H1 (cell line): ENCODE results near the gene NME4. TPM values are rescaled to one million over a fixed set of nuclear protein-coding genes. Genes with fewer than 3 reads are reported as not detected.

Experiments
- polyA plus RNA-seq, 7 experiments: library from polyadenylated mRNA; depleted of rRNA in 3 of 7; stranded (reverse) in 5 of 7; unstranded in 2 of 7; fragments of >200 nt in 5 of 7; fragments of 200-250 nt in 2 of 7; gene quantifications; 1 replicate in 5 of 7; 2 replicates in 1 of 7; 4 replicates in 1 of 7; pipeline versions ENCODE4 v1.2.1 to v1.2.3, GENCODE V29; 2011 to 2013; ENCODE audit warnings: missing spikeins in 2 of 7, mixed read lengths in 2 of 7
- total RNA-seq: library from RNA; stranded (reverse); fragmentation: NEBNext Ultra II Directional; extraction: Animal tissue kit (Norgen Biotek cat#: 25700); gene quantifications from 2 replicates; pipeline ENCODE4 v1.2.1, GENCODE V29; 2021
- TF ChIP-seq, protein P1 (sequence below), 3 experiments: IDR thresholded peaks; 1 replicate in 2 of 3; 2 replicates in 1 of 3; pipeline versions ENCODE4 v1.5.1 to v1.6.1; 2011; ENCODE audit warnings: low read length in 3 of 3, mild to moderate bottlenecking in 3 of 3, inconsistent platforms in 2 of 3, low read depth in 1 of 3, moderate library complexity in 1 of 3; ENCODE audit not compliant: insufficient read depth in 1 of 3; ENCODE audit errors: control extremely low read depth in 1 of 3

NME4 gene
- total and polyA plus RNA-seq, 2 of the 8 experiments (the other 6 are each of a cell fraction or from before 2014, with no cell fraction given), result 408 to 863 TPM

DNA sequence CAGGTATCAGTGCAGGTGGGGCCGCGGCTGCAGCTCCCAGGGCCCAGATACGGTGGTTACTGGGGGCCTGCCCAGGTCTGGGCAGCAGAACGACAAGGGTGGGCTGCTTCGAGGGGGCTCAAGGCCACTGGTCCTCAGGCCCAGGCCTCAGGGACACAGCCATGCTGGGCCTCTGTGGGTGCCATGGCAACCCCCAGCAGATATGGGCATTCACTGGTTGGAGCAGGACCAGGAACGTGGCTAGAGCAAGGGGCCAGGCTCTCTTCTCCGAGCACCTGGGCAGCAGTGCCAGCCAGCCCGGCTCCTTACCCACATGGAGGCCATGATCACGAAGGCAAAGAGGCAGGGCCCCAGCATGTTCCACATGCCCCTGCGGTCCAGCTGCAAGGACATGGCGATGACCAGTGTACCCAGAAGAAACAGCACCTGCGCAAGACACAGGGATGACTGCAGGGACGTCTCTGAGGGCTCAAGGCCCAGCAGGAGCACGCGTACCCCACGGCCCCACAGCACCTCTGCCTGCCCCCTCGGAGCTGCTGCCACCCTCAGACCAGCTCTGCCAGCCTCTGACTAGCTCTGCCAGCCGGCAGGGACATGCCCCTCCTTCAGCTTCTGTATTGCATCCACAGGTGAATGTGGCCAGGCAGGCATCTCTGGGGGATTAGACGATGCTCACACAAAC, 24.6 kb upstream of the NME4 start (continued):
- TF ChIP-seq, protein P1, sequence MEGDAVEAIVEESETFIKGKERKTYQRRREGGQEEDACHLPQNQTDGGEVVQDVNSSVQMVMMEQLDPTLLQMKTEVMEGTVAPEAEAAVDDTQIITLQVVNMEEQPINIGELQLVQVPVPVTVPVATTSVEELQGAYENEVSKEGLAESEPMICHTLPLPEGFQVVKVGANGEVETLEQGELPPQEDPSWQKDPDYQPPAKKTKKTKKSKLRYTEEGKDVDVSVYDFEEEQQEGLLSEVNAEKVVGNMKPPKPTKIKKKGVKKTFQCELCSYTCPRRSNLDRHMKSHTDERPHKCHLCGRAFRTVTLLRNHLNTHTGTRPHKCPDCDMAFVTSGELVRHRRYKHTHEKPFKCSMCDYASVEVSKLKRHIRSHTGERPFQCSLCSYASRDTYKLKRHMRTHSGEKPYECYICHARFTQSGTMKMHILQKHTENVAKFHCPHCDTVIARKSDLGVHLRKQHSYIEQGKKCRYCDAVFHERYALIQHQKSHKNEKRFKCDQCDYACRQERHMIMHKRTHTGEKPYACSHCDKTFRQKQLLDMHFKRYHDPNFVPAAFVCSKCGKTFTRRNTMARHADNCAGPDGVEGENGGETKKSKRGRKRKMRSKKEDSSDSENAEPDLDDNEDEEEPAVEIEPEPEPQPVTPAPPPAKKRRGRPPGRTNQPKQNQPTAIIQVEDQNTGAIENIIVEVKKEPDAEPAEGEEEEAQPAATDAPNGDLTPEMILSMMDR (IDR thresholded peaks at IDR 0.05; ENCODE audit: control extremely low read depth in 1 of 3, insufficient read depth in 1 of 3, low read depth in 1 of 3, low read length in 3 of 3), result no peak
